OCI-LY7 (cell line): ENCODE results near the gene ORAI1. TPM values are rescaled to one million over a fixed set of nuclear protein-coding genes. Genes with fewer than 3 reads are reported as not detected.
A peak's percentile ranks its signal among the peaks of the same experiment; 100 is the strongest.

Experiments used
- BruUV-seq: library from RNA; stranded (reverse); fragments of 400-500 nt; replicated peaks from 2 replicates; lab custom pipeline; 2021; lab: Mats Ljungman, UMichigan
- CTCF ChIA-PET: fragments of 300-600 bp; sonication (Branson Sonifier 250); formaldehyde crosslinking; loops from one replicate; lab custom pipeline; 2022; ENCODE audit warnings: antibody characterized with exemption; ENCODE audit not compliant: unreplicated experiment; lab: Charles Lee
- POLR2A ChIA-PET: fragments of 300-600 bp; sonication (Branson Sonifier 250); formaldehyde crosslinking; loops from one replicate; lab custom pipeline; 2022; ENCODE audit warnings: antibody characterized with exemption; lab: Charles Lee
- DNase-seq: peaks from one replicate; pipeline ENCODE4 v3.0.0-alpha.2; 2015; ENCODE audit warnings: low spot score
- H2AFZ ChIP-seq: fragments of 200-600 bp; sonication (generic), shearing (Covaris generic); 2 replicates; pipeline ENCODE4 v1.6.1; 2014; ENCODE audit warnings: mild to moderate bottlenecking, antibody characterized with exemption, low read length, moderate library complexity
- H3K27ac ChIP-seq: fragments of 200-600 bp; sonication (generic); 2 replicates; pipeline ENCODE4 v1.5.1; 2014; ENCODE audit warnings: mixed run types, low read depth, mild to moderate bottlenecking, moderate library complexity, low read length, inconsistent platforms; ENCODE audit not compliant: poor library complexity, severe bottlenecking
- H3K36me3 ChIP-seq: fragments of 200-600 bp; sonication (generic); 2 replicates; pipeline ENCODE4 v1.6.1; 2014; ENCODE audit warnings: mild to moderate bottlenecking, antibody characterized with exemption, low read length, moderate library complexity, mixed read lengths; ENCODE audit not compliant: insufficient read depth
- H3K4me1 ChIP-seq: fragments of 200-600 bp; sonication (generic); 2 replicates; pipeline ENCODE4 v1.5.1; 2014; ENCODE audit warnings: mild to moderate bottlenecking, low read length; ENCODE audit not compliant: insufficient read depth, poor library complexity, severe bottlenecking
- H3K4me2 ChIP-seq: fragments of 200-600 bp; sonication (generic); 2 replicates; pipeline ENCODE4 v1.6.1; 2014; ENCODE audit warnings: mild to moderate bottlenecking, low read length
- H3K4me3 ChIP-seq: fragments of 200-600 bp; sonication (generic); 2 replicates; pipeline ENCODE4 v1.5.1; 2014; ENCODE audit warnings: mild to moderate bottlenecking, low read depth, low read length; ENCODE audit not compliant: poor library complexity, severe bottlenecking
- H3K79me2 ChIP-seq: fragments of 200-600 bp; sonication (generic); 2 replicates; pipeline ENCODE4 v1.6.1; 2016; ENCODE audit warnings: low read depth, mild to moderate bottlenecking, low read length, moderate library complexity, mixed read lengths; ENCODE audit not compliant: insufficient read depth
- H3K9me2 ChIP-seq: fragments of 200-600 bp; sonication (generic); 2 replicates; pipeline ENCODE4 v1.6.1; 2016; ENCODE audit warnings: mild to moderate bottlenecking, low read length, mixed read lengths; ENCODE audit not compliant: insufficient read depth
- H3K9me3 ChIP-seq: fragments of 200-600 bp; sonication (generic); 2 replicates; pipeline ENCODE4 v1.6.1; 2014; ENCODE audit warnings: mild to moderate bottlenecking, mixed run types, low read length, mixed read lengths
- H4K20me1 ChIP-seq: fragments of 200-600 bp; sonication (generic); 2 replicates; pipeline ENCODE4 v1.6.1; 2014; ENCODE audit warnings: mild to moderate bottlenecking, antibody characterized with exemption, low read length, moderate library complexity, mixed read lengths; ENCODE audit not compliant: insufficient read depth
- EZH2phosphoT487 ChIP-seq: fragments of 200-600 bp; sonication (generic); IDR thresholded peaks from 2 replicates; pipeline ENCODE4 v1.6.1; 2018; ENCODE audit warnings: low read depth, borderline replicate concordance, mild to moderate bottlenecking, mixed run types, antibody characterized with exemption, low read length, moderate library complexity, mixed read lengths
- intact Hi-C: fragments of 100-400 bp; cut with micrococcal nuclease; formaldehyde crosslinking; loops from one replicate; pipeline ENCODE4 v1.10.0; 2022; ENCODE audit not compliant: unreplicated experiment
- total RNA-seq, 2 experiments: library from RNA; depleted of rRNA in 1 of 2; stranded (reverse); fragments of >200 nt in 1 of 2; shearing (Covaris generic) in 1 of 2; gene quantifications; 2 replicates each; pipeline ENCODE4 v1.2.3, GENCODE V29; 2014 to 2022
- TF ChIP-seq, protein P1 (sequence below): fragments of 200-600 bp; sonication (generic); conservative IDR thresholded peaks from 2 replicates; pipeline ENCODE4 v1.5.1; 2014; ENCODE audit warnings: mild to moderate bottlenecking, antibody characterized with exemption, low read length, moderate library complexity, mixed read lengths

ORAI1 gene
- total RNA-seq, 2 experiments from 2014 or later, result 9.5 to 19.1 TPM

DNA sequence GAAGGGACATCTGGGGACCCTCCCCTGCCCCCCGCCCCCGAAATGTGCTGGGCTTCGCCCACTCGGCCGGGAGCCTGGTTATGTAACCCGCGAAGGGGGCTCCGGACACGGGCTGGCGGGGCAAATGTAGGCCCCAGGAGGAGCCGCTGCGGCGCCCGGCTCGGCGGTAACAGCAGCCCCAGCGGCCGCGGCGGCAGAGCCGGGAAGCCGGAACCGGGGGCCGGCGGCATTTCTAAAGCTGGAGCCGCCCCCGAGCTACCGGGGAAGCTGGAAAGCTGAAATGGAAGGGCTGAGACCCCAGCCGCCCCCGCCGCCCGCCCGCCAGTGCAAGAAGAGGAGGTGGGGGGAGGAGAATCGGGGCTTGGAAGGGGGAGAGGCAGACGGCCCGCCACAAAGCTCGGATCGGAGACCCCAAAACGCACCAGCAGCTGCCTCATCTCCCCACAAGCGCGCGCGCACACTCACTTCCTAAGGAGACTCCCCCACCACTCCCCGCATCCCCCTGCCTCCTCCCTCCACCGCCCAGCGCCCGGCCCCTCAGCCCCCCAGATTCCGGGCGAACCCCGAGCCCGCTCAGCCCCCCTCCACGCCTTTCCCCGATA lies 47.0 kb upstream of the ORAI1 start:
- H4K20me1 ChIP-seq, result no peaks in the 10 kb centered on the region
- H2AFZ ChIP-seq, result peak overlapping the region; percentile 91
- intact Hi-C loops, result no loop called here
- ChIA-PET CTCF (interaction anchor here (1.4 kb wide), 1 partner anchor 11 kb away, joined by 3 read pairs; no protein-coding TSS in a partner anchor), POLR2A (interaction anchor here (0.6 to 1.5 kb wide), 12 partner anchors 9 to 533 kb away, joined by 3 to 10 read pairs (median 4); no protein-coding TSS in a partner anchor)
- TF ChIP-seq, protein P1, sequence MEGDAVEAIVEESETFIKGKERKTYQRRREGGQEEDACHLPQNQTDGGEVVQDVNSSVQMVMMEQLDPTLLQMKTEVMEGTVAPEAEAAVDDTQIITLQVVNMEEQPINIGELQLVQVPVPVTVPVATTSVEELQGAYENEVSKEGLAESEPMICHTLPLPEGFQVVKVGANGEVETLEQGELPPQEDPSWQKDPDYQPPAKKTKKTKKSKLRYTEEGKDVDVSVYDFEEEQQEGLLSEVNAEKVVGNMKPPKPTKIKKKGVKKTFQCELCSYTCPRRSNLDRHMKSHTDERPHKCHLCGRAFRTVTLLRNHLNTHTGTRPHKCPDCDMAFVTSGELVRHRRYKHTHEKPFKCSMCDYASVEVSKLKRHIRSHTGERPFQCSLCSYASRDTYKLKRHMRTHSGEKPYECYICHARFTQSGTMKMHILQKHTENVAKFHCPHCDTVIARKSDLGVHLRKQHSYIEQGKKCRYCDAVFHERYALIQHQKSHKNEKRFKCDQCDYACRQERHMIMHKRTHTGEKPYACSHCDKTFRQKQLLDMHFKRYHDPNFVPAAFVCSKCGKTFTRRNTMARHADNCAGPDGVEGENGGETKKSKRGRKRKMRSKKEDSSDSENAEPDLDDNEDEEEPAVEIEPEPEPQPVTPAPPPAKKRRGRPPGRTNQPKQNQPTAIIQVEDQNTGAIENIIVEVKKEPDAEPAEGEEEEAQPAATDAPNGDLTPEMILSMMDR, result no peak
- no peak for TF ChIP-seq EZH2phosphoT487
- H3K27ac ChIP-seq, result peak overlapping the region; percentile 78
- H3K9me2 ChIP-seq, result no peaks in the 10 kb centered on the region
- peak; percentile 59 for DNase-seq
- H3K4me3 ChIP-seq, result peak overlapping the region; percentile 79
- H3K36me3 ChIP-seq, result no peaks in the 10 kb centered on the region
- BruUV-seq, result no TSS peak
- H3K4me2 ChIP-seq, result peak overlapping the region; percentile 91
- peaks cover 17% of the 10 kb centered on the region; the same call in 1 of the 2 replicates for H3K79me2 ChIP-seq
- H3K9me3 ChIP-seq, result no peaks in the 10 kb centered on the region
- peaks cover 29% of the 10 kb centered on the region for H3K4me1 ChIP-seq

- H3K9me2 ChIP-seq, result no peaks in the 10 kb centered on the region
- peaks cover 17% of the 10 kb centered on the region; the same call in 1 of the 2 replicates for H3K79me2 ChIP-seq
- H4K20me1 ChIP-seq, result no peaks in the 10 kb centered on the region
- peak overlapping the region; percentile 79 for H3K4me3 ChIP-seq
- H3K36me3 ChIP-seq, result no peaks in the 10 kb centered on the region
- intact Hi-C loops, result loop anchor here (2.0 kb wide), 1 partner anchor 43 kb away; no protein-coding TSS in a partner anchor
- peak; percentile 77 for DNase-seq
- H2AFZ ChIP-seq, result peak overlapping the region; percentile 91
- CTCF ChIA-PET, result interaction anchor here (0.6 to 1.4 kb wide), 2 partner anchors 12 to 80 kb away, joined by 3 to 4 read pairs; no protein-coding TSS in a partner anchor
- TF ChIP-seq, protein P1, result no peak
- no peak for TF ChIP-seq EZH2phosphoT487
- H3K27ac ChIP-seq, result peak overlapping the region; percentile 78
- no peaks in the 10 kb centered on the region for H3K9me3 ChIP-seq
- POLR2A ChIA-PET, result interaction anchor here (0.5 to 1.5 kb wide), 19 partner anchors 8 to 1464 kb away, joined by 3 to 10 read pairs (median 4); partner anchors contain the start of gene RAB35
- H3K4me2 ChIP-seq, result peak overlapping the region; percentile 91
- BruUV-seq, result no TSS peak
- peaks cover 29% of the 10 kb centered on the region for H3K4me1 ChIP-seq
These were observed 46.1 kb upstream of the ORAI1 start for GRCh38 chr12:121579981-121580868.
